Left hindlimb (tissue), 1 donor: ENCODE results near the gene FXYD2.

Experiments
- DNase-seq: peaks from one replicate; pipeline ENCODE4 v3.0.0-alpha.2; 2018

The FXYD2 gene

GRCh38 chr11:117795638-117796455, 28.7 kb downstream of the FXYD2 start:
- DNase-seq, result no peak

GRCh38 chr11:117794772-117795629, 29.5 kb downstream of the FXYD2 start:
- no peak for DNase-seq

GRCh38 chr11:117794135-117794534, 30.4 kb downstream of the FXYD2 start:
- DNase-seq, result no peak

GRCh38 chr11:117793583-117793982, 31.0 kb downstream of the FXYD2 start:
- no peak for DNase-seq

GRCh38 chr11:117792992-117793391, 31.6 kb downstream of the FXYD2 start:
- DNase-seq, result no peak

- no peak for DNase-seq
Measured at GRCh38 chr11:117792241-117792640, 32.3 kb downstream of the FXYD2 start.

- DNase-seq, result no peak
Measured at GRCh38 chr11:117790279-117790678, 34.3 kb downstream of the FXYD2 start.

GRCh38 chr11:117789241-117789640, 35.3 kb downstream of the FXYD2 start:
- no peak for DNase-seq

- DNase-seq, result no peak
Measured at GRCh38 chr11:117786135-117786870, 38.2 kb downstream of the FXYD2 start.

GRCh38 chr11:117782101-117782500, 42.4 kb downstream of the FXYD2 start:
- no peak for DNase-seq

- DNase-seq, result no peak
Measured at GRCh38 chr11:117781627-117782026, 42.9 kb downstream of the FXYD2 start.

GRCh38 chr11:117780456-117780855, 44.1 kb downstream of the FXYD2 start:
- no peak for DNase-seq

- DNase-seq, result no peak
Measured at GRCh38 chr11:117774553-117774952, 50.0 kb downstream of the FXYD2 start.

GRCh38 chr11:117772360-117772759, 52.2 kb downstream of the FXYD2 start:
- no peak for DNase-seq

GRCh38 chr11:117771841-117772240, 52.7 kb downstream of the FXYD2 start:
- no peak for DNase-seq

- no peak for DNase-seq
Measured at GRCh38 chr11:117771197-117771596, 53.3 kb downstream of the FXYD2 start.

- no peak for DNase-seq
Measured at GRCh38 chr11:117770061-117770460, 54.5 kb downstream of the FXYD2 start.
